GM12892 (cell line): Measurements from ENCODE around the gene FBL.

Experiments
- POLR2A ChIP-seq: IDR thresholded peaks from 2 replicates; pipeline ENCODE4 v1.6.1; 2011; ENCODE audit warnings: low read depth, low read length, control low read depth
- POLR2AphosphoS5 ChIP-seq: IDR thresholded peaks from 2 replicates; pipeline ENCODE4 v1.6.1; 2011; ENCODE audit warnings: low read depth, low read length, control low read depth

DNA sequence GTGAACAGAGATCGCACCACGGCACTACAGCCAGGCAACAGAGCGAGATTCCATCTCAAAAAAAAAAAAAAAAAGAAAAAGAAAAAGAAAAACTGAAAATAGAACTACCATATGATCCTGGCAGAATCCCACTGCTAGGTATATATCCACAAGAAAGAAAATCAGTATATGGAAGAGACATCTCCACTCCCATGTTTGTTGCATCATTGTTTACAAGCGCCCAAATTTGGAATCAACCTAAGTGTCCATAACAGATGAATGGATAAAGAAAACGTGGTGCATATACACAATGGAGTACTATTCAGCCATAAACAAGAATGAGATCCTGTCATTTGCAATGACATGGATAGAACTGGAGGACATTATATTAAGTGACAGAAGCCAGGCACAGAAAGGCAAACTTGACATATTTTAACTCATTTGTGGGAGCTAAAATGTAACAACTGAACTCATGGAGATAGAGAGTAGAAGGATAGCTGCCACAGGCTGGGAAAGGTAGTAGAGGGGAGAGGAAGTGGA, 38.3 kb downstream of the FBL start:
- TF ChIP-seq POLR2AphosphoS5 (no peak), POLR2A (no peak)
